ENCODE measurements around the gene CBFA2T3.

Gene CBFA2T3

DNA sequence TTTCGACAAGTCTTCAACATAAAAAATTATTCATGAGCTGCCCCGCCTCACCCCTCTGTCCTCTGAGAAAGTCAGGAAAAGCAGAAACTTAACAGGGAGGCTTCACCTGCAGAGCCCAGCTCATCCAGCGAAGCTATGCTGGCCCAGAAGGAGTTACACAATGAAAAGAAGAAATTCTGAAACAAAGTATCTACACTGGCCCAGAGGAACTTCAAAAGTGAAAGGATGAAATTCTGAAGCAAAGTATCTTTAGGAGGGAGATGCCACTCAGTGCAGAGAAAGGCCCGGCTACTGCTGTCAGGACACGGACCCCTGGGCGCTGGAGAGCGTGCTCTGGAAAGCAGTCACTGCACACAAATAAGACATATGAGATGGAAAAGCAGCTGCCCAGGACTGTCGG lies 121.8 kb downstream of the CBFA2T3 start:
- H3K27ac ChIP-seq: no peak overlapping the region

DNA sequence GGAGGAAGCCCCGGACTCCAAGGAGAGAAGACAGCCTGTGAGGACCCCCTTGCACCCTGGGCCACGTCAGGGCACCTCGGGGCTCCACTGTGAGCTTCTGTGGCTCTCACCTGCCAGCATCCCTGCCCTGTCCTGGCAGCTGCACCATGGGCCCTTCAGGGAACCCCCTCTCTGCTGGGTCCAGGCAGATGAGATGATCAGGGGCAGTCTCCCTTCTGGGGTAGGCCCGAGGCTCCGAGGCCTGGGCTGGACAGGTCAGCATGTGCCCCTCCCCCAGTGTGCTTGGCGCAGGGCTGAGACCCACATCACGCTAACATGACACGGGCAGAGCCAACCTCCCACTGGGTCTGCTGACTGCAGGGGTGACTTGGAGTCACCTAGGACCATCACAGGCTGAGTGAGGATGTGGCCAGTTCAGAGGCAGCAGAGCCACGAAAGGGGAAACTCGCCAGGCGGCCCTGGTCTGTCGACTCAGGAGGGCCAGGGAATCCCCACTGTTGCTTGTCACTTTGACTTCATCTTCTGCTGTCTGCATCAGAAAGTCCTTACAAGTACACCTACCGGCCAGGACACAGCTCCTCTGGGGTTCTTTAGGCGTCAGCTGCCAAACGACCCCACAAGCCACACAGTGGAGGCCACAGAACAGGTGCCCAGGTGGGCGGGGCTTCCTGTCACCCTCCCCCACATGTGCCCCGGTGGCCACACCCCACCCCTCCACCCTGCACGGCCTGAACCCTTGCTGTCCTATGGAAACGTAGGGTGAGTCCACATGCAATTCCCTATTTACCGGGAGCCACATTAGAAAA lies 122.5 kb downstream of the CBFA2T3 start:
- H3K27ac ChIP-seq: no peak overlapping the region
- no peak for DNase-seq (ENCODE audit: low read depth, low spot score)

More for the DNA sequence above, 121.8 kb downstream of the CBFA2T3 start:
- DNase-seq (ENCODE audit: low read depth, low spot score): no peak

DNA sequence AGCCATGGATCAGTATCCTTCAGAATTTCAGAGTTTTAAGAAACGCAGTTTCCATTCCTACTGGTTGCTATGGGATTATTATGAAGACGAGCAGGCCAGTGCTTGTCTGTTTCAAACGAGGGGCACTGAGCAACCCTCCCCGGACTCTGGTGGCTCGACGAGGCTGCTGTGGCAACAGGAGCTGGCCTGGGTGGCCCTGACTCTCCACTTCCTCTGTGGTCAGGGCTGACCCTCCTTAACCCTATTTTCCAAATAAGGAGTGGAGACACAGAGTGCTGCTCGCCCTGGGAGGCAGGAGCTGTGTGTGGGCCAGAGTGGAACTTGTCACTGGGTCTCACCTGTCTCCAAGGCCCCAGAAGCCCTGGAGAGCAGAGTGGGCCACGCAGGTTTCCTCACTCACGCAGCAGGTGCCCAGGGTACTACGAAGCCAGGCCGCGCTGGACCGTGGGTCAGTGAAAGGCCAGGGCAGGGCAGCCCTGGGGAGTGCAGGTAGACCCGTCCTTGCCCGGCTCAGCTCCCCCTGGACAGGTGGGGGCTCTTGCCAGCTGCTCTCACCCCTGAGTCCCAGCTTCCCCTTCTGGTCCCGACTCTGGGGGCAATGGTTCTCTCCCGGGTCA lies 123.6 kb downstream of the CBFA2T3 start:
- no peak for DNase-seq (ENCODE audit: low read depth, low spot score)
- no peak overlapping the region for H3K27ac ChIP-seq

DNA sequence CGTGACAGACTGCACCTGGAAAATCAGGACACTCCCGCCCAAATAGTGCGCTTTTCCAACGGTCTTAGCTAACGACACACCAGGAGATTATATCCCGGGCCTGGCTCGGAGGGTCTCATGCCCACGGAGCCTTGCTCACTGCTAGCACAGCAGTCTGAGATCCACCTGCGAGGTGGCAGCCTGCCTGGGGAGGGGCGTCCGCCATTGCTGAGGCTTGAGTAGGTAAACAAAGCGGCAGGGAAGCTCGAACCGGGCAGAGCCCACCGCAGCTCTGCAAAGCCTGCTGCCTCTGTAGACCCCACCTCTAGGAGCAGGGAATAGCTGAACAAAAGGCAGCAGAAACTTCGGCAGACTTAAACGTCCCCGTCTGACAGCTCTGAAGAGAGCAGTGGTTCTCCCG lies 125.4 kb downstream of the CBFA2T3 start:
- no peak overlapping the region for H3K27ac ChIP-seq

DNA sequence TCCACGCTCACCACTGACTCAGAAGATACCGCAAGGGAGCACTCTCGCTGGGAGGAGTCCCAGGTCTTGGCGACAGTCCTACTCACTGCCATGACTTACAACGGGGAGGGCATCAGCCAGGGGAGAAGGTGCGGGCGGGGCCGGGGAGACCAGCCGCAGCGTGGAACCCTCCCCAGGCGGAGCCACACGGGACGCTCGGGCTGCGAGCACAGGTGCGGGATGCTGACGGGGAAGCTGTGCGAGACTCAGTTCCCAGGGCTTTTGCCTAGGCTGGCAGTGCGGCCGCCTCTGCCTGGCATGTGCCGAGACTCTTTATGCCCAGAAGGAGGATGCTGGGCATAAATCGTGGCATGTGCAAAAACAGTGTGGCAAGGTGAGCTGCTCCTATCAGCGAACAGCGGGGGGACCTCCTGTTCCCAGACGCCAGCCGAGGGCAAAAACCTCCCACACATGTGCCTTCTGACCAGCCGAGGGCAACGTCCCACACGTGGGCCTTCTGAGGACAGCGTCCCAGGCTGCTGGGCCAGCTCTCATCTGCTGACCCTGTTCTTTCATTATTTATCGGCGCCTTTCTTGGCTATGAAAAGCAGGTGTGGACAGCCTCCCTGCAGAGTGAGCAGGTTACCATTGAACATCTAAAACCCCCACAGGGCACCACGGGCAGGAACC lies 126.3 kb downstream of the CBFA2T3 start:
- no peak overlapping the region for H3K27ac ChIP-seq

More for the DNA sequence above, 125.4 kb downstream of the CBFA2T3 start:
- DNase-seq (ENCODE audit: low read depth, low spot score): no peak

DNA sequence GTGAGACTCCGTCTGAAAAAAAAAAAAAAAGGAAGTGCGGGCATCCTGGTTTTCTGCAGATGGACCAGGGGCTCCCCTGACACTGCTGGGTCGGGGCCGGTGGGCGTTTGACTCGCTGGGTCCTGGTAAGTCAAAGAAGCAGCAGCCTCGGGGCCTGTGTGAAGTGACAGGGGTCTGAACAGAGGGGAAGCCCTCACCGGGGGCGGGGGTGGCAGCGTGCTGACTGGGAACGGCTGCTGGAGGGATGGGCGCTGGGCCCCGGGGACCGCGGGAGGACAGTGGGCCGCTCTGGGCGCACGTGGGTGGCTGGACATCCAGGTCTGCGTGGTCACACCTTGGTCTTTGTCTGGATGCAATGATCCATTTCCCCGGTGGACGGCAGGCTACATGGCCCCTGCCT lies 128.4 kb downstream of the CBFA2T3 start:
- no peak for DNase-seq (ENCODE audit: low read depth, low spot score)
- no peak overlapping the region for H3K27ac ChIP-seq

More for the DNA sequence above, 126.3 kb downstream of the CBFA2T3 start:
- no peak for DNase-seq (ENCODE audit: low read depth, low spot score)

DNA sequence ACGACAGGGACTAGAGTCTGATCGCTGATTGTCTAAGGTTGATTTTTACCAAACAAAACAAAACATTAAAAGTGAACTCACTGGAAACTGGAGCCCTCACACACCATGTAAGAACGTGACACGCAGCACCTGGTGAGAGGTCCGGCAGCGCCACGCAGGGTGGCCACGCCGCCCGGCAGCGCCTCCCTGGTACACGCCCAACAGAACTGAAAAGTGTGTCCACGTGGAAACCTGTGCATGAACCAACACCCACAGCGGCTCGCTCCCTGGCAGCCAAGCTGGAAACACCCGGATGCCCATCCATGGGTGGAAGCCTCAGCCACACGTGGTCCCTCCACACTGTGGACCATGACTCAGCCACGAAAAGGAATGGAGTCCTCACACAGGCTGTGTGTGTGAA lies 129.4 kb downstream of the CBFA2T3 start:
- DNase-seq (ENCODE audit: low read depth, low spot score): no peak
- no peak overlapping the region for H3K27ac ChIP-seq

DNA sequence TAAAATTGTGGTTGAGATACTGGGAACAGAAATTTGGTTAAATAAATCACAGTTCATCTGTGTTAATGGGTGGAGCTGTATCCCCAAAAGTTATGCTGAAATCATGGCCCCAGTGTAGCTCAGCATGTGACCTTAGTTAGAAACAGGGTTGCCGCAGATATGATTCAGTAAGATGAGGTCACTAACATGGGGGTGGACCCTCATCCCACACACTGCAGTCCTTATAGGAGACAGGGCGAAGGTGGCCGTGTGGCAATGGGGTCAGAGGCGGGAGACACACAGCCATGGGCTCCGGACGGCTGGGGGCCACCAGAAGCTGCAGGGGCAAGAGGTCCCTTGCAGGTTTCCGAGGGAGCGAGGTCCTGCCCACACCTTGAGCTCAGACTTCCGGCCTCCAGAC lies 130.9 kb downstream of the CBFA2T3 start:
- no peak overlapping the region for H3K27ac ChIP-seq
- DNase-seq (ENCODE audit: low read depth, low spot score): no peak

DNA sequence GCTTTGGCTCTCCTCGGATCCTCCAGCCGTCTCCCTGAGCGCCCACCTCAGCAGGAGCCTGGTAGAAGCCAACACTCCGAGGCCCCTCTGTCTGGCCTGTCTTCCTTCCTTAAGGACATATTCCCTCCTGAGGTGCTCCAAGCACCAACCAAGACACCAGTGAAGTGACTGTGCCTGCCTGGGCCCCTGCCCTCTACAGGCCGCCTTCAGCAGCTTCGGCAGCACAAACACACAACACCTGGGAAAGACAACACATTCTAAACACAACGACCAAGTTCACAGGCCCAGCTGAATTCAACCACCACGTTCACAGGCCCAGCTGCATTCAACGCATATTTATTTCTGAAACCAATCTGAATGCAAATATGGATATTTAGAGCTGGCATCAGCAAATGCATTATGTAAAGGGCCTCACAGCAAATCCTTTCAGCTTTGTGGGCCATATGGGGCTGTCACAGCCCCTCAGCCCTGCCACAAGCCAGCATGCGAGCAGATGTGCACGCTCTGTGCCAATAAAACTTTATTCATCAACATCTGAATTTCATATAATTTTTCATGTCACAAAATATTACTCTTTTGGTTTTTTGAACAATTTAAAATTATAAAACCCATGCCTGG lies 132.5 kb downstream of the CBFA2T3 start:
- no peak overlapping the region for H3K27ac ChIP-seq

DNA sequence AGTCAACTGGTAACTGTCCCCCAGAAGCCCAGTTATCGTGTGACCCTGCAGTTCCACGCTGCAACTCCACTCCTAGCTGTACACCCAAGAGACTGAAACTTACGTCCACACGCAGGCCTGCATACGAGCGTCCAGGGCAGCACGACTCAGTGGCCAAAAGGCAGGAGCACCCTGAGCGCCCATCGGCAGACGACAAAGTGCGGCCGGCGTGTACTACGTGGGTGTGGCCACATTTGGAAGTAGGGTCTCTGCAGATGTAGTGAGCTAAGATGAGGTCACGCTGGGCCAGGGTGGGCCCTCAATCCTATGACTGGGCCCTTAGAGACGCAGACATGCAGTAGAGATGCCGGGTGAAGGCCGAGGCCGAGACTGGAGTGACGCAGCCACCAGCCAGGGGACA lies 133.8 kb downstream of the CBFA2T3 start:
- no peak overlapping the region for H3K27ac ChIP-seq
- no peak for DNase-seq (ENCODE audit: low read depth, low spot score)

More for the DNA sequence above, 132.5 kb downstream of the CBFA2T3 start:
- DNase-seq (ENCODE audit: low read depth, low spot score): no peak

DNA sequence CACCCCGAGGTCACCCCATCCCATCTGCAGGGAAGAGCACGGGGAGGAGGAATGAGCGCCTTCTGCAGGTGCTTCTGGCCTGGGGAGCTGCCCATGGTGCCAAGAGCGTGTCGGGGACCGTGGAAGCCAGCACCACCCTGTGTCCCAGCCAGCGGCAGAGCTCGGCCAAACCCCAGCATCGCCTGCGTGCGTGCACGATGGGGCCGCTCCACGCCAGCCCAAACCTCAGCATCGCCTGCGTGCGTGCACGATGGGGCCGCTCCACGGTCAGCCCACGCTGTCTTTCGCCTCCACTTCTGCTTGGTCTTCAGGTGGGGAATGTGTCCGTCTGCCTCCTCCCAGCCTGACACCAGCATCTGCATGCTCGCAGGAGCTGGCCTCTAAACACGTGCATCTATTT lies 134.2 kb downstream of the CBFA2T3 start:
- no peak overlapping the region for H3K27ac ChIP-seq
- DNase-seq (ENCODE audit: low read depth, low spot score): no peak

DNA sequence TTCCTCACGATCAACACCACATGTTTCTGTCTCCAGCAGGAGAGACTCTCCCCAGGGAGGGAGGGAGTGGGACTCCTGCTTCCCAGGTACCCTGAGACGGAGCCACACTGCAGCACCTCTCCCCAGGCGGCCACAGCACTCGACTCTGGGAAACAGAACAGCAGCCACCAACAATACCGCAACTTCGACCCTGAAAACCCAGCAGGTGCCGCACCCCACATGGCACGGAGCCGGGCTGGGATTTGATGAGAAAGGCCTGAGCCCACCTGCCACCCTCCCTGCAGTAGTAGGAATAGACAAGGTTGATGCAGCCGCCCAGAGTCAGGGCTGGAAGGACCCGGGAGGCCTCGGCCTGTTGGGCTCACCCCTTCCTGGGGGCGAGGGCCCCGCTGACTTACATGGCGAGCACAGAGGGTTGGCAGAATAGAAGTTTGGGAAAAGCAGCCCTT lies 134.7 kb downstream of the CBFA2T3 start:
- no peak overlapping the region for H3K27ac ChIP-seq
- DNase-seq (ENCODE audit: low read depth, low spot score): no peak

DNA sequence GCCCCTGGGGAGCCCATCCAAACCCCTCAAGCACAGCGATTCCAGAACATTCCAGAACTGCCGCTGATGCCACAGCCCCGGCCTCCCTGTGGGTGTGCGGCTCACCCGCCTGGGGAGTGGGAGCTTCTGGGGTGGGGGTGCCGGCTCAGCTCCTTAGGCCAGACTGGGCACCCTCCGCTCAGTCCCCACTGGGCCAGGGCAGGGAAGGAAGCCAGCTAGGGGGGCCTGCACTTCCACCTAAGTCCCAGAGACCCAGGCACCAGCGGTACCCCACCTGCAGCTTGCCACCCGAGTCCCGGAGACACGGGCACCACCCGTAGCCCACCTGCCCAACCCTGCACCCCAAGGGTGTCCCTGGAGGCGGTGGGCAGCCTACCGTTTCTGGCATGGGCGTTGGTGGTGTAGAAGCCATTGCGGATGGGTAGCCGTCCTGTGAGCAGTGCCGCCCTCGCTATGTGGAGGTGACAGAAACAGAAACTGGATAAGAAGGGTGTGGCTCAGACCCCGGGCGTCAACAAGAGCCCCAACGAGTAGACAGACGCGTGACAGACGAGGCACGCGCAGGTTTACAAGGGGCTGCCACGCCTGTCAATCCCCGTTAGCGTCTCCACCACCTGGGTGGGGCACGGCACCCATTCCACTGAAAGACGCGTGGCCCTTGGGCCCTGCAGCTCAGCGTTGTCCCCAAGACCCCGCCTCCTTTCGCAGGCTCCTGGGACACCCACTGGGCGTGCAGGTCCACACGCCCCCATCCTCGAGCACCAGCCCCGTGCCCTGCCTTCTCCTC lies 135.3 kb downstream of the CBFA2T3 start:
- no peak overlapping the region for H3K27ac ChIP-seq
- no peak for DNase-seq (ENCODE audit: low read depth, low spot score)

DNA sequence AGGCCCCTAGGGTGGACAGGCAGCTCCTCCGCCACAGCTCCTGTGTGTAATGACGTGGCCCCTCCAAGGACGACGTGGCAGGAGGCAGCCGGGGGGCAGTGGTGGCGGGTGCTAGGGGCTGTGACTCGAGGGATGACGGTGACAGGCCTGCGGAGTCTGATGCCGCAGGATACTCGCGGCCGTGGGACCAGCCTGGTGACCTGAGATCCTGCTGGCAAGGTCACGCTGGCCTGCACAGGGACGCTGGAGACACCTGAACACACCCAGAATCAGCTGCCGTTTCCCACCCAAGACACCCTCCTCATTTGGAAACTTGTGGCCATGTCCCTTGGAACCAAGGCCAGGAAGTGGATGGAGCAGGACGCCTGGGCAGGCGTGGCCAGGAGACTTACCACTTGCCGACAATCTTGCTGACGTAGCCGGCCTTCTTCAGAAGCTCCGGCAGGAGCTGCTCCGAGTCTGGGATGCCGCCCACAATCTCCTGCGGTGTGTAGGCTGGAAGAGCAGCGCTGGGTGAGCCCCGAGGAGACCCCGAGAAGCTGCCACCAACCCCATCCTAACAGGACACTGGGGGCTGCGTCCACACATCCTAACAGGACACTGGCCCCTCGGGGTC lies 136.3 kb downstream of the CBFA2T3 start:
- H3K27ac ChIP-seq: no peak overlapping the region
- DNase-seq (ENCODE audit: low read depth, low spot score): no peak

DNA sequence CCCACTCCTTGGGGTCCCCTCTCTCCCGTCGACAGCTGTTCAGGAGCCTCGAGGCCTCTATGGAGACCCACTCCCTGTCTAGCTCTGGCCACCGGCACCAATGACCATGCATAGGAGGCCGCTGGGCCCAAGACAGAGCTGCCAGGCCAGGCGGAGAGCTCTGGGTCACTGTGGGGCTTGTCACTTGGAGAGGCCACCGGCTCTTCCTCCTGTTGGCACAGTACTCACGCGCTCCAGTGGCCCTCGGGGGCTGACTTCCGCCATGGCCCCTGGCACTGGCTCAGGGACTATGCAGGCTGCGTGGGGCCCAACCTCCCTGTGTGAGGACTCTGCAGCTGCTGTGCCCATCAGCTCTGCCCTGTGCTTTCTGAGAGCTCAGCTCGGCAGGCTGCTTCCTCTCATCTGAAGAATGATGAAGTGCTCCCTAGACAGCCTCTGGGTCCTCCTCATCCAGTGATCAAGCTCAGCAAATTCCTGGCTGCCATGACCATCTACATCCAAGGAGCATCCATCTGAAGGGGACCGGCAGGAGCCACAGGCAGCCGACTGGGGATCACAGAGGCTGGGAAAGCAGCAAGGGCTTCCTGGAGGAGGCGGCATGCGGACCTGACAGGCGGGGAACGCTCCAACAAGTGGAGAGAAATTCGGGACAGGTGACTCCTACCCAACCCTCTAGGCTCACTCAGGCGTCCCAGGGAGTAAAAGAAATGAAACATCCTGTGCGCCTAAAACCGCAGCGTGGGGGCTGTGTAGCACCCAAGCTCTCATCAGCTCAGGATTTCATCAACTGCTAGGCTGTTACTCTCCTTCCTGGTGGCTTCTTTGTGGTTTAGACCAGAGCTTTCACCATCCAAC lies 137.0 kb downstream of the CBFA2T3 start:
- no peak overlapping the region for H3K27ac ChIP-seq
- no peak for DNase-seq (ENCODE audit: low read depth, low spot score)

DNA sequence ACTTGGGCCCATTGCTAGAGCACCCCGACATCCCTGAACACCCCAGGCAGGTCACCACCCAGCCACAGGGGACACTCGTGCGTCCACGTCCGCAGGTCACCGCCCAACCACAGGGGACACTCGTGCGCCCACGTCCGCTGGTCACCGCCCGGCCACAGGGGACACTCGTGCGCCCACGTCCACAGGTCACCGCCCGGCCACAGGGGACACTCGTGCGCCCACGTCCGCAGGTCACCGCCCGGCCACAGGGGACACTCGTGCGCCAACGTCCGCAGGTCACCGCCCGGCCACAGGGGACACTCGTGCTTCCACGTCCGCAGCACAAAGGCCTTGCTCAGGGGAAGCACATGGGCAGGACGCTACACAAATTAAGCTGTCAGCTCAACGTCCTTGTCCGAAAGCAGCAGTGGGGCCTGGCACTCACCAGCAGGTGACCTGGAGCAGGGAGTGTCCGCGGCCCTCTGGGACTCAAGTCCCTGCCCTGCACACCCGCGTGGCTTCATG lies 137.9 kb downstream of the CBFA2T3 start:
- H3K27ac ChIP-seq: no peak overlapping the region
- no peak for DNase-seq (ENCODE audit: low read depth, low spot score)

DNA sequence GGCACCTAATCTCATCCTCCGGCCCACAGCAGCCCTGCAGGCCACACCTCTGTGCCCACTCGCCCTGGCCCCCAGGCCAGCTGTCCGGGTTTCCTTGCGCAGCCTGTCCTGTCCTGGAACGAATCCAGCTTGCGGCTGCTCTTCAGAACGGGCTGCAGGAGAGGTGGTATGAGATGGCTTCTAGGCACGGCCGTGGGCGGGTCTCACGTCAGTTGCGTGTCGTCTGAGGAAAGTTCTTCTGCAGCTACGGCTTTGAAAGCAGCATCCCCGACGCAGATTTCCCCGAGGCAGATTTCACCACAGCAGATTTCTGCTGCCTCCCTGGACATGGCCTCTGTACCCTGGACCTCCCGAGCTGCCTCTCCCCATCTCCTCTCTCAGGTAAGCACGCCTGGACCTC lies 138.4 kb downstream of the CBFA2T3 start:
- no peak for DNase-seq (ENCODE audit: low read depth, low spot score)
- no peak overlapping the region for H3K27ac ChIP-seq

DNA sequence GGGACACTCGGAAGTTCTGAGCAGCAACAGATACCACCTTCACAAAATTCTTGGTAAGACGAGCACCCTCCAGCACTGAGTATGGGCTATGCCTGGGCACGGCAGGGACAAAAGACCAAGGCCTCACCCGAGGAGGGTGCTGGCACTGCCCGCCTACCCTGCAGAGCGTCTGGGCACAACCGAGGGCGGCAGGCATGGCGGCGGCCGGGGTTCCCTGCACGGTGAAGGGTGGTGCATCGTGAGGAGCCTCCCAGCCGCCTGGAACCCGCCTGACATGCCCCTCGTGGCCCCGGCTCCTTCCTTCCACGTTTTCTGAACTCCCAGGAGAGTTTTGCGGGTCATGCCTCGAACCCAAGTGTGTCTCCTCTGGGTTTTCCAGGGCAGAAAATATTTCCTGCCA lies 139.2 kb downstream of the CBFA2T3 start:
- no peak for DNase-seq (ENCODE audit: low read depth, low spot score)
- no peak overlapping the region for H3K27ac ChIP-seq

DNA sequence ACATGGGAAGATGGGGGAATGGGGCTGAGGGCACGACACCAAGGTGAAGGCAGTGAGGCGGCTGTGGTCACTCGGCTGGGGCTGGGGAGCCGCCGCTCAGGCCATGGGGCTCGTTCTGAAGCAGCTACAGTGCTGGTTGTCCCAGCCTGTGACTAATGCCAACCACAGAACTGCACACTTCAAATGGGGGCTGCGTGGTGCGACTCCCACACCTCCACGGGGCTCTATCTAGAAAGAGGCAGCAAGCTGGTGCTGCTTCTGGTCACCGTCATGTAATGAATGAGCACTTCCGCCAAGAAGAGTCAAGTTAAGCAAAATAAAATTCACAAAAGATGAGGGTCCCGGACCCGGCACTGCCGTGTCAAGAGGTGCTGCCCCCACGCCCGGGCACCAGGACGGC lies 140.2 kb downstream of the CBFA2T3 start:
- H3K27ac ChIP-seq: no peak overlapping the region

More for the DNA sequence above, 140.2 kb downstream of the CBFA2T3 start:
- DNase-seq (ENCODE audit: low read depth, low spot score): no peak

Measured in epithelial cell of prostate (primary cell).